Stimulated activated naive CD4-positive, alpha-beta T cell (primary cell): Measurements from ENCODE around the gene CDYL2.

Experiments
- DNase-seq, 6 experiments: peaks; one replicate each; lab custom pipeline; 2025; lab: John Stamatoyannopoulos, UW

Gene CDYL2

GRCh38 chr16:80620736-80621605 is 183.4 kb downstream of the CDYL2 start:
- DNase-seq: no peak

- DNase-seq: no peak
Observed at GRCh38 chr16:80619824-80620223, 184.6 kb downstream of the CDYL2 start.

GRCh38 chr16:80618862-80619648 is 185.3 kb downstream of the CDYL2 start:
- no peak for DNase-seq

GRCh38 chr16:80616362-80616761 is 188.0 kb downstream of the CDYL2 start:
- DNase-seq: no peak

- DNase-seq: no peak
Observed at GRCh38 chr16:80615735-80616134, 188.7 kb downstream of the CDYL2 start.

- no peak for DNase-seq
Observed at GRCh38 chr16:80614908-80615671, 189.3 kb downstream of the CDYL2 start.

GRCh38 chr16:80612461-80613017 is 191.9 kb downstream of the CDYL2 start:
- no peak for DNase-seq

- no peak for DNase-seq
Observed at GRCh38 chr16:80611930-80612327, 192.5 kb downstream of the CDYL2 start.

GRCh38 chr16:80611171-80611929 is 193.0 kb downstream of the CDYL2 start:
- DNase-seq: no peak

- no peak for DNase-seq
Observed at GRCh38 chr16:80610481-80611156, 193.8 kb downstream of the CDYL2 start.

GRCh38 chr16:80608946-80609345 is 195.5 kb downstream of the CDYL2 start:
- no peak for DNase-seq

GRCh38 chr16:80607204-80607603 is 197.2 kb downstream of the CDYL2 start:
- no peak for DNase-seq

GRCh38 chr16:80606221-80606766 is 198.1 kb downstream of the CDYL2 start:
- no peak for DNase-seq

- no peak for DNase-seq
Observed at GRCh38 chr16:80604600-80605355, 199.6 kb downstream of the CDYL2 start.

- no peak for DNase-seq
Observed at GRCh38 chr16:80602894-80603293, 201.5 kb downstream of the CDYL2 start.

- DNase-seq: no peak
Observed at GRCh38 chr16:80601182-80601581, 203.2 kb downstream of the CDYL2 start.

GRCh38 chr16:80599466-80599865 is 204.9 kb downstream of the CDYL2 start:
- no peak for DNase-seq

- no peak for DNase-seq
Observed at GRCh38 chr16:80596507-80597207, 207.7 kb downstream of the CDYL2 start.

- no peak for DNase-seq
Observed at GRCh38 chr16:80594756-80595155, 209.6 kb downstream of the CDYL2 start.
